Stimulated activated CD4-positive, alpha-beta T cell treated with anti-CD3 and anti-CD28 coated beads, TNF-alpha, amount 100 ng/mL, for 48 hours (primary cell): Measurements from ENCODE around the gene STAT4.

Experiments used
- DNase-seq, 3 donors: peaks; one replicate each; pipeline ENCODE4 v3.0.0-alpha.2; 2020; ENCODE audit warnings: low read depth in 3 of 3

STAT4 gene

GRCh38 chr2:191083540-191083939 lies 67.3 kb downstream of the STAT4 start:
- no peak for DNase-seq

GRCh38 chr2:191082321-191082720 lies 68.5 kb downstream of the STAT4 start:
- no peak for DNase-seq

GRCh38 chr2:191081411-191082155 lies 69.2 kb downstream of the STAT4 start:
- no peak for DNase-seq

GRCh38 chr2:191078165-191078867 lies 72.5 kb downstream of the STAT4 start:
- DNase-seq, result no peak

- no peak for DNase-seq
Observed at GRCh38 chr2:191070276-191070675, 80.5 kb downstream of the STAT4 start.

GRCh38 chr2:191069606-191070005 lies 81.2 kb downstream of the STAT4 start:
- no peak for DNase-seq

GRCh38 chr2:191066919-191067233 lies 83.9 kb downstream of the STAT4 start:
- DNase-seq, result no peak

GRCh38 chr2:191066197-191066918 lies 84.4 kb downstream of the STAT4 start:
- no peak for DNase-seq

GRCh38 chr2:191065785-191066184 lies 85.0 kb downstream of the STAT4 start:
- DNase-seq, result no peak

- no peak for DNase-seq
Observed at GRCh38 chr2:191064590-191064989, 86.2 kb downstream of the STAT4 start.

- no peak for DNase-seq
Observed at GRCh38 chr2:191063584-191063983, 87.2 kb downstream of the STAT4 start.

GRCh38 chr2:191061381-191061980 lies 89.3 kb downstream of the STAT4 start:
- DNase-seq, result no peak

GRCh38 chr2:191059308-191059707 lies 91.5 kb downstream of the STAT4 start:
- no peak for DNase-seq

- DNase-seq, result no peak
Observed at GRCh38 chr2:191056228-191056627, 94.6 kb downstream of the STAT4 start.

- no peak for DNase-seq
Observed at GRCh38 chr2:191053256-191053655, 97.5 kb downstream of the STAT4 start.

- no peak for DNase-seq
Observed at GRCh38 chr2:191051825-191052778, 98.7 kb downstream of the STAT4 start.

- DNase-seq, result no peak
Observed at GRCh38 chr2:191051177-191051576, 99.6 kb downstream of the STAT4 start.

- DNase-seq, result no peak
Observed at GRCh38 chr2:191050640-191050987, 100.2 kb downstream of the STAT4 start.

- no peak for DNase-seq
Observed at GRCh38 chr2:191049728-191050639, 100.8 kb downstream of the STAT4 start.

- DNase-seq, result no peak
Observed at GRCh38 chr2:191048073-191048472, 102.7 kb downstream of the STAT4 start.
